GM18505 (cell line): ENCODE data around the gene CPAMD8.

Experiments used
- ATAC-seq: cut with Tn5 transposase; IDR thresholded peaks from one replicate; pipeline ENCODE4 v1.9.1; 2021; ENCODE audit not compliant: unreplicated experiment
- POLR2A ChIP-seq: IDR thresholded peaks from 4 replicates; pipeline ENCODE4 v1.6.1; 2011; ENCODE audit warnings: borderline replicate concordance; ENCODE audit not compliant: insufficient read depth, insufficient read length; ENCODE audit errors: extremely low read depth

CPAMD8 gene

GRCh38 chr19:17058236-17058635 is 31.6 kb upstream of the CPAMD8 start:
- ATAC-seq: no peak
- TF ChIP-seq POLR2A: no peak

DNA sequence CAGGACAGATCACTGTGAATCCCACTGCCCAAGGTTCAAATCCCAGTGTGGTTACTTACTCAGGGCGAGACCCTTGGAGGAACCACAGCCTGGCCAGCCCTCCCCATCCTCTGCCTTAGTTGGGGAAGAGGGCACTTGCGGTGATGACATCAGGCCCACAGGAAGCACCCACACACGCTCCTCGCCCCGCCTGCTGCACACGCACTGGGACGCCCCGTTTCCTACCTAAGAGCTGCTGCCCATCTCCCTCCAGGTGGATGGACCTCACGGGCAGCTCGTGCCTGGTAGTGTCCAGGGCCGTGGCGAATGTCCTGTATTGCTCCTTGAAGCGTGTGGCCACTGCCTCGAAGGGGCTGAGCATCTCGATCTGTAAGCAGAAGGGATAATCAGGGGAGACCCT is 29.0 kb upstream of the CPAMD8 start:
- no peak for ATAC-seq
- TF ChIP-seq POLR2A: no peak

DNA sequence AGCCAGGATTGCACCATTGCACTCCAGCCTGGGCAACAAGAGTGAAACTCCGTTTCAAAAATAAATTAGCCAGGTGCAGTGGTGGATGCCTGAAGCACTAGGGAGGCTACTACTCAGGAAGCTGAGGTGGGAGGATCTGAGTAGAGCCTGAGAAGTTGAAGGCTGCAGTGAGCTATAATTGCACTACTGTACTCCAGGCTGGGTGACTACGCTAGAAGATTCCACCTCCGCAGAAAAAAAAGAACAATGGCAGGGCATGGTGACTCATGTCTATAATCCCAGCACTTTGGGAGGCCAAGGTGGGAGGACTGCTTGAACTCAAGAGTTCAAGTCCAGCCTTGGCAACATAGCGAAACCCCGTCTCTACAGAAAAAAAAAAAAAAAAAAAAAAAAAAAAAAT is 28.1 kb upstream of the CPAMD8 start:
- no peak for ATAC-seq
- TF ChIP-seq POLR2A: no peak

- ATAC-seq: no peak
These were observed 25.8 kb upstream of the CPAMD8 start for GRCh38 chr19:17052439-17052838.

DNA sequence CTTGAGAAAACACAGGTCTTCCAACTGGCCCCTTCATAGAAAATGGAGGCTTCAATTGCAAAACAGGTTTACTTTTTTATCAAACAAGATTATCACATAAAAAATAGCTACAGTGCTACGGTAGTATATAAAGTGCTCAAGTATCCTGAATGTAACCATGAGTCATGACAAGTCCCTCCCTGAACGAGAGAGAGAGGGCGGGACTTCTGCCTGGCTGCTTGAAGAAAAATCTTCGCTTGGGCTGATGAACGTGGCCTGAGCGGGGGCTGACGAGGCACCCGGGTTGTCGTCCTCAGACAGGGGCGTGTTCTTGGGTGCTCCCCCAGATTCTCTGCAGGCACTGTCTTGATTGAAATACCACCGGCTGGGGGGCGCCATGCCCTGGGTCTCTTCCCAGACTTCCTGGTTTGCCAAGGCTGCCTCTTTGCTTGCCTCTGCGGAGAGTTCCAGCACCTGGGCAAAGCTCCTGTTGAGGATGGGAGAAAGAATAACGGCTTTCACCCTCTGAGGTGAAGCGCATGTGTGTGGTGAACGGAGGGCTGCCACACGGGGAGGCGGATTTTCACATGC is 23.2 kb upstream of the CPAMD8 start:
- ATAC-seq: no peak
- no peak for TF ChIP-seq POLR2A

More at GRCh38 chr19:17052439-17052838, 25.8 kb upstream of the CPAMD8 start:
- TF ChIP-seq POLR2A: no peak

DNA sequence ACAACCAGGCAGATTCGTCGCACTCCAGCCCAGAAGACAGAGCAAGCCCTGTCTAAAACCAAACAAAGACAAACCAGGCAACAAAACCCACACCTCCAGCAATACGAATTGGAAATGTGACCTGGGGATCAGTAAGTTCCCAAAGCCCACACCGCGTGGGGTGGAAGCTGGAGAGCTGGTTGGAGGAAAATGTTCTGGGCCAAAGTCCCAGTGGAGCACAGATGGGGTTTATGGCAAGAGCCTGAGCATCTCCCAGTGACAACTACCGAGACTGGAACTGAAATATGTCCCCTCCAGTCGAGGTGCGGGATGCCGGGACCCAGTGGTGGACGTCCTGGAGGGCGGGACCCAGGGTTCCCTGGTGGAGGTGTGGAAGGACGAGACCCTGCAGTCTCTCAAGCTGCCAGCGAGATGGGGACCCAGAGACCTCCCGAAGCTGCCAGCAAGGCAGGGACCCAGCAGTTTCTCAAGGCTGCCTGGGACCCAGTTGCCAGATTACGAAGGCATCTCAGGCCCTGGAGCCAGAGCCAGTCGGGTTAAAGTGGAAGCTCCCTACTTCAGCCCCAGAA is 22.4 kb upstream of the CPAMD8 start:
- no peak for TF ChIP-seq POLR2A
- no peak for ATAC-seq

- ATAC-seq: no peak
- TF ChIP-seq POLR2A: no peak
These were observed 19.4 kb upstream of the CPAMD8 start for GRCh38 chr19:17045907-17046502.

GRCh38 chr19:17043744-17044143 is 17.1 kb upstream of the CPAMD8 start:
- no peak for TF ChIP-seq POLR2A
- ATAC-seq: no peak

DNA sequence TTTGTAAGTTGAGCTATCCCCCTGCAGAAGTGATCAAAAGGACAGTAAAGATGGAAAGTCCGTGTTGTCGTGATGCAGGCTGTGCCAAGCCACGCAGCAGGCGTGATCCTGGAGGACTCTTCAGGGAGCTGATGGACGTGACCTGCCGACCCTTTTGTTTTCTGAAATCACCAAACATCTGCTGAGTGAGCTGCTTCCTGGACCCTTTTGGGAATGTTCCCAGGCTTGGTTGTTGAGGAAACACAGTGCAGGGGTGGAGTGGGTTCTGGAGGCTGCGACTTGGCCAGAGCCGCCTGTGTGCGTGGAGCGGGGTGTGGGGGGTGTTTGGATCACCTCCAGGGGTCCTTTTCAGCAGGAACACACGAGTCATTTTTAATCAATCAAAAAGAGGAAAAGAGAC is 15.4 kb upstream of the CPAMD8 start:
- ATAC-seq: no peak
- TF ChIP-seq POLR2A: no peak

DNA sequence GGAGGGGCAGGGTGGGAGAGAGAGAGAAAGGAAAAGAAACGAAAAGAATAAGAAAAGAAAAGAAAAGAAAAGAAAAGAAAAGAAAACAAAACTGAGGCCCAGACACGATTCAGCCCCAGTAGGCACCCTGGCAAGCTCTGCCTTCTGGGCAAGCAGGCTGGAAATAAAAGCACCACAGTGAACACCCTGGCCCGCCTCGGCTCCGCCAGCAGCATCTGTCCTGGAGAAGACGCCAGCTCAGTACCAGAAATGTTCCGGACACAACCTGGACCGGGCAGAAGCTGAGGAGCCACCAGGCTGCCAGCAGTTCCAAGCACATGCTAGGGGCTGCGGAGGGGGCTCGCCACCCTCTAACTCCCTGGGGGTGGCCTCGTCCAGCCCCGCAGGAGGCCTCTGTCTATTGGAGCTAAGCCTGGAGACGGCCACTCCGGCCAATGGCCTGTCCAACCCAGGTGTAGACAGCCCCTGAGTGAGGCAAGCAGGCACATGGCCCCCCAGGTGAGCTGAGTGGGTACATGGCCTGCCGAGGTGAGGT is 11.4 kb upstream of the CPAMD8 start:
- no peak for ATAC-seq

DNA sequence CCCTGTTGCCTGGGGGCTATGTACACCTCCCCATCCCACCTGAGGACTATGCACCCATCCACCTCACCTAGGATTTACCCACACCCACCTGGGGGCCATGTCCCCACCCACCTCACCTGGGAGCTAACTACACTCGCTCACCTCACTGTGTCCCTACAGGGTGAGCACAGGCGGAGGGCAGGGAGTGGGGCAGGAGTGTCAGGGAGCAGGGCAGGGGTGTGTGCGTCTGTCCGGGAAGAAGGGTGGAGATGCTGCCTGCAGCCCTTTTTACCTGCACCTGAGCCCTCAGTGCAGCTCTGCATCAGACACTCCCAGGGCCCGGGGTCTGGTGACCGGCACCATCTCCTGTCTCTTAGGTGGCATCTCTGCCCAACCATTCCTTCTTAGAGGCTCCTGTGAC is 10.6 kb upstream of the CPAMD8 start:
- no peak for ATAC-seq
- no peak for TF ChIP-seq POLR2A

More for the DNA sequence above, 11.4 kb upstream of the CPAMD8 start:
- no peak for TF ChIP-seq POLR2A

- TF ChIP-seq POLR2A: no peak
- no peak for ATAC-seq
These were observed 10.0 kb upstream of the CPAMD8 start for GRCh38 chr19:17036640-17037039.

DNA sequence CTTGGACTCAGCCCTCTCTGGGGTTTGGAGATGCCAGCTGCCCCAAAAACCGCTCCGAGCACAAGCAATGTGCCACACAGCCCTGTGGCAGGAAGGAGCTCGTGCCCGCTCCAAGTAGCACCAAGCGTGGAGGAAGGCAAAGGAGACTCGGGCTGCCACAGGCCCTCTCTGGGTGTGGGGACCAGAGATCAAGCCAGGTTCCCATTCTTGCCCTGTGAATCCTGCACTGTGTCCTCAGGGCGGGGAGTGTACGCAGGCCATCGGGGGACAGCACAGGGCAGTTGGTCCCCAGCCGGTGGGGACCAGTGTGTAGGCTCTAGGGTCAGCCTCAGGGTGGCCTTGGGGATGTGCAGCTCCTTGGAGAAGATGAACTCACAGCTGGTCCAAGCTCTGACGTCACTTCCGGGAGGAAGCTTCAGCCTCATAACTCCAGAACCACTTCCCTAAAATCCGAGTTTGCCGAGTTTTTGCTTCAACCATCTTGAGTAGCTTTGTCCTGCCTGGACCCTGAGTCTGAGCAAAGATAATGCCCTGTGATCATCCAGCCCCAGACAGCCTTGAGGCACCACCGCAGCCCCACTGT is 9.3 kb upstream of the CPAMD8 start:
- ATAC-seq: no peak
- TF ChIP-seq POLR2A: no peak

DNA sequence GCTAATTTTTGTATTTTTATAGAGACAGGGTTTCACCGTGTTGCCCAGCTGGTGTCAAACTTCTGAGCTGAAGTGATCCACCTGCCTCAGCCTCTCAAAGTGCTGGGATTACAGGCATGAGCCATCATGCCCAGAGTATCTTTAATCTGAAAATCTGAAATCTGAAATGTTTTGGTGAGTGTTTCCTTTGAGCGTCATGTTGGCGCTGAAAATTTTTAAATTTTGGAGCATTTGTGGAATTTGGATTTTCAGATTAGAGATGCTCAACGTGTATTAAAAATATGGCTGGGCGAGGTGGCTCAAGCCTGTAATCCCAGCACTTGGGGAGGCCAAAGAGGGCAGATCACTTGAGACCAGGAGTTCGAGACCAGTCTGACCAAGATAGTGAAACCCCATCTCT is 5.1 kb upstream of the CPAMD8 start:
- TF ChIP-seq POLR2A: no peak
- no peak for ATAC-seq
